HepG2 (cell line): ENCODE data around the gene HSPB2. TPM values are rescaled to one million over a fixed set of nuclear protein-coding genes. Genes with fewer than 3 reads are reported as not detected.

Source experiments
- EHMT2 ChIP-seq: fragments of 200-600 bp; sonication (generic); IDR thresholded peaks from 2 replicates; pipeline ENCODE4 v1.7.0; 2017; ENCODE audit warnings: antibody characterized with exemption, low read depth, low read length, borderline replicate concordance
- FOSL2 ChIP-seq: sonication (generic); formaldehyde crosslinking; IDR thresholded peaks from 2 replicates; pipeline ENCODE4 v1.4.0; 2020; ENCODE audit warnings: missing genetic modification reagents
- FOXA1 ChIP-seq, 2 experiments: fragments of 450-650 bp in 1 of 2; sonication (generic) in 1 of 2; formaldehyde crosslinking in 1 of 2; IDR thresholded peaks; 2 replicates each; pipeline versions ENCODE4 v1.4.0 to v1.6.1; 2016 to 2020; ENCODE audit warnings: missing genetic modification reagents in 1 of 2
- FOXJ3 ChIP-seq: sonication (generic); formaldehyde crosslinking; IDR thresholded peaks from 2 replicates; pipeline ENCODE4 v1.4.0; 2020; ENCODE audit warnings: missing genetic modification reagents, mild to moderate bottlenecking, borderline replicate concordance
- JUND ChIP-seq: sonication (generic); formaldehyde crosslinking; IDR thresholded peaks from 2 replicates; pipeline ENCODE4 v1.8.0; 2022; ENCODE audit warnings: mild to moderate bottlenecking, missing genetic modification reagents
- MED1 ChIP-seq: sonication (generic); formaldehyde crosslinking; IDR thresholded peaks from 2 replicates; pipeline ENCODE4 v1.4.0; 2020; ENCODE audit warnings: missing genetic modification reagents
- NCOR1 ChIP-seq: fragments of 200-600 bp; sonication (generic); IDR thresholded peaks from 2 replicates; pipeline ENCODE4 v1.7.0; 2017; ENCODE audit warnings: antibody characterized with exemption, low read length, borderline replicate concordance
- NFE2L2 ChIP-seq: fragments of 150-350 bp; IDR thresholded peaks from 2 replicates; pipeline ENCODE4 v1.6.1; 2014; ENCODE audit warnings: low read length
- NR2F1 ChIP-seq, 2 experiments: fragments of 450-650 bp in 1 of 2; formaldehyde crosslinking in 1 of 2; IDR thresholded peaks; 2 replicates each; pipeline versions ENCODE4 v1.5.0 to v1.6.1; 2016 to 2020; ENCODE audit warnings: mild to moderate bottlenecking in 1 of 2, missing compliant biosample characterization in 1 of 2, missing genetic modification reagents in 1 of 2, moderate library complexity in 1 of 2
- NR3C1 ChIP-seq: sonication (generic); formaldehyde crosslinking; IDR thresholded peaks from 2 replicates; pipeline ENCODE4 v1.4.0; 2020; ENCODE audit warnings: missing genetic modification reagents
- POLR2G ChIP-seq: fragments of 200-400 bp; formaldehyde crosslinking; IDR thresholded peaks from 2 replicates; pipeline ENCODE4 v1.6.1; 2018; ENCODE audit warnings: mild to moderate bottlenecking, low read depth, low read length, moderate library complexity
- SCMH1 ChIP-seq: sonication (generic); formaldehyde crosslinking; IDR thresholded peaks from 2 replicates; pipeline ENCODE4 v1.9.0; 2021; ENCODE audit warnings: missing genetic modification reagents, mild to moderate bottlenecking, borderline replicate concordance
- SMYD3 ChIP-seq: sonication (generic); formaldehyde crosslinking; IDR thresholded peaks from 2 replicates; pipeline ENCODE4 v1.8.1; 2023; ENCODE audit warnings: mild to moderate bottlenecking, missing genetic modification reagents
- TARDBP ChIP-seq: sonication (generic); formaldehyde crosslinking; IDR thresholded peaks from 2 replicates; pipeline ENCODE4 v1.8.0; 2022; ENCODE audit warnings: mild to moderate bottlenecking, missing genetic modification reagents
- ZNF766 ChIP-seq: sonication (generic); formaldehyde crosslinking; IDR thresholded peaks from 2 replicates; pipeline ENCODE4 v1.5.0; 2020; ENCODE audit warnings: missing genetic modification reagents, borderline replicate concordance
- polyA plus RNA-seq, 8 experiments: library from polyadenylated mRNA; depleted of rRNA in 3 of 8; stranded (reverse) in 7 of 8; unstranded in 1 of 8; fragments of >200 nt; fragmentation: Illumina TruSeq in 4 of 8; extraction: Trizol in 4 of 8; gene quantifications; 2 replicates each; pipeline versions ENCODE4 v1.2.1 to v1.2.3, GENCODE V29; 2011 to 2016; ENCODE audit warnings: low read depth in 4 of 8, missing spikeins in 1 of 8, mixed read lengths in 1 of 8; ENCODE audit not compliant: insufficient read depth in 1 of 8
- total RNA-seq, 5 experiments: library from RNA; depleted of rRNA; stranded (reverse); fragments of >200 nt; fragmentation: Illumina TruSeq; extraction: Trizol; gene quantifications; 2 replicates each; pipeline ENCODE4 v1.2.3, GENCODE V29; 2016; ENCODE audit warnings: low read depth in 1 of 5
- TF ChIP-seq, protein P1 (sequence below): sonication (generic); formaldehyde crosslinking; conservative IDR thresholded peaks from 2 replicates; pipeline ENCODE4 v1.4.0; 2020; ENCODE audit warnings: mild to moderate bottlenecking, missing genetic modification reagents, moderate library complexity
- TF ChIP-seq, protein P2 (sequence below): sonication (generic); formaldehyde crosslinking; IDR thresholded peaks from 2 replicates; pipeline ENCODE4 v1.4.0; 2020; ENCODE audit warnings: mild to moderate bottlenecking, missing genetic modification reagents
- TF ChIP-seq, protein P3 (sequence below): sonication (generic); formaldehyde crosslinking; IDR thresholded peaks from 2 replicates; pipeline ENCODE4 v1.5.0; 2020; ENCODE audit warnings: mild to moderate bottlenecking, missing genetic modification reagents
- TF ChIP-seq, protein P4 (sequence below): sonication (generic); formaldehyde crosslinking; IDR thresholded peaks from 2 replicates; pipeline ENCODE4 v1.4.0; 2020; ENCODE audit warnings: missing genetic modification reagents
- TF ChIP-seq, protein P5 (sequence below): IDR thresholded peaks from 2 replicates; pipeline ENCODE4 v1.6.1; 2012; ENCODE audit warnings: inconsistent platforms

The HSPB2 gene
- total and polyA plus RNA-seq, 2 of the 13 experiments (the other 11 are each of a cell fraction or from before 2014, with no cell fraction given) = 0.04 TPM; not detected in 1

DNA sequence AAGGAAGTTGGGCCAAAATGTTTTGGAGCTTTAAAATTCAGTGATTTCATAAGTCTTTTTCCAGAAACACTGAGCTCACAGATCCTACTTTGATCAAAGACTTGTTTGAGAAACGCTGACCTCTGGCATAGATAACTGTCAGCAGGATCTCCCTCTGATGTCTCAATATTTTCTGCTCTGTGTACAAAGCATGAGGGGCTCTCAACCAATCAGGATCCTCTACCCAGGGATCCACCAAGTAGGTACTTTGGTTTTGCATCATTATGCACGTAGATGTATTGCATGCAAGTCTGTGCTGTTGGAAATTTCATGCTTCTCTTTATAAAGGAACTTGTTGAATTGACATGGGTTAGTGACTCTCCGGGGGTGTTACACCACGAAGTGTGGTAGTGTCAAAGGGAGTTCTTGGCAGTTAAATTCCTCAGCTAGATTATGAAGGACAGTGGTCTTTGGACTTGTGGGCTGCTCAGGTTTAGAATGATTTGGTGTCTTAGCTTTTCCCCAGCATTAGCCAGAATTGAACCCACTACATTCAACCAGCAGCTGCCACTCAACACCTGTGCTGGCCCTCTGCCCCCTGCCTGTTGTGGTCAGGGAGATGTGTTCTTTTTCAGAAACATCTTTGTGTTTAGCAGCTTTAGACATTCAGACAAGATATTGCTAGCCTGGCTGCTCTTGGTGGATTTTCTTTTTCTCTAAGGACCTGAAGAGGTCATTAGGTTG lies 22.9 kb downstream of the HSPB2 start (continued):
- TF ChIP-seq, protein P1, sequence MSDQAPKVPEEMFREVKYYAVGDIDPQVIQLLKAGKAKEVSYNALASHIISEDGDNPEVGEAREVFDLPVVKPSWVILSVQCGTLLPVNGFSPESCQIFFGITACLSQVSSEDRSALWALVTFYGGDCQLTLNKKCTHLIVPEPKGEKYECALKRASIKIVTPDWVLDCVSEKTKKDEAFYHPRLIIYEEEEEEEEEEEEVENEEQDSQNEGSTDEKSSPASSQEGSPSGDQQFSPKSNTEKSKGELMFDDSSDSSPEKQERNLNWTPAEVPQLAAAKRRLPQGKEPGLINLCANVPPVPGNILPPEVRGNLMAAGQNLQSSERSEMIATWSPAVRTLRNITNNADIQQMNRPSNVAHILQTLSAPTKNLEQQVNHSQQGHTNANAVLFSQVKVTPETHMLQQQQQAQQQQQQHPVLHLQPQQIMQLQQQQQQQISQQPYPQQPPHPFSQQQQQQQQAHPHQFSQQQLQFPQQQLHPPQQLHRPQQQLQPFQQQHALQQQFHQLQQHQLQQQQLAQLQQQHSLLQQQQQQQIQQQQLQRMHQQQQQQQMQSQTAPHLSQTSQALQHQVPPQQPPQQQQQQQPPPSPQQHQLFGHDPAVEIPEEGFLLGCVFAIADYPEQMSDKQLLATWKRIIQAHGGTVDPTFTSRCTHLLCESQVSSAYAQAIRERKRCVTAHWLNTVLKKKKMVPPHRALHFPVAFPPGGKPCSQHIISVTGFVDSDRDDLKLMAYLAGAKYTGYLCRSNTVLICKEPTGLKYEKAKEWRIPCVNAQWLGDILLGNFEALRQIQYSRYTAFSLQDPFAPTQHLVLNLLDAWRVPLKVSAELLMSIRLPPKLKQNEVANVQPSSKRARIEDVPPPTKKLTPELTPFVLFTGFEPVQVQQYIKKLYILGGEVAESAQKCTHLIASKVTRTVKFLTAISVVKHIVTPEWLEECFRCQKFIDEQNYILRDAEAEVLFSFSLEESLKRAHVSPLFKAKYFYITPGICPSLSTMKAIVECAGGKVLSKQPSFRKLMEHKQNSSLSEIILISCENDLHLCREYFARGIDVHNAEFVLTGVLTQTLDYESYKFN (CRISPR knock-in tag) = peak; percentile 79
- no peak for TF ChIP-seq TARDBP (CRISPR knock-in tag)
- TF ChIP-seq SCMH1 (CRISPR knock-in tag) = no peak
- peak; percentile 61; the same call in 1 of the 2 replicates for TF ChIP-seq FOXJ3
- peak; percentile 48; the same call in 1 of the 2 replicates for TF ChIP-seq POLR2G
- no peak for TF ChIP-seq ZNF766
- TF ChIP-seq SMYD3 (CRISPR knock-in tag) = no peak
- 0 out of 2 replicates have a peak, but pooled peaks have one; percentile 53 for TF ChIP-seq NCOR1
- peak in 1 of 2 experiments; percentile 24; a peak in 1 of 4 replicates for TF ChIP-seq NR2F1 (CRISPR knock-in tag; IDR thresholded peaks at IDR 0.05)
- TF ChIP-seq EHMT2 = no peak
- TF ChIP-seq, protein P2, sequence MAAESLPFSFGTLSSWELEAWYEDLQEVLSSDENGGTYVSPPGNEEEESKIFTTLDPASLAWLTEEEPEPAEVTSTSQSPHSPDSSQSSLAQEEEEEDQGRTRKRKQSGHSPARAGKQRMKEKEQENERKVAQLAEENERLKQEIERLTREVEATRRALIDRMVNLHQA (CRISPR knock-in tag) = no peak
- TF ChIP-seq, protein P3, sequence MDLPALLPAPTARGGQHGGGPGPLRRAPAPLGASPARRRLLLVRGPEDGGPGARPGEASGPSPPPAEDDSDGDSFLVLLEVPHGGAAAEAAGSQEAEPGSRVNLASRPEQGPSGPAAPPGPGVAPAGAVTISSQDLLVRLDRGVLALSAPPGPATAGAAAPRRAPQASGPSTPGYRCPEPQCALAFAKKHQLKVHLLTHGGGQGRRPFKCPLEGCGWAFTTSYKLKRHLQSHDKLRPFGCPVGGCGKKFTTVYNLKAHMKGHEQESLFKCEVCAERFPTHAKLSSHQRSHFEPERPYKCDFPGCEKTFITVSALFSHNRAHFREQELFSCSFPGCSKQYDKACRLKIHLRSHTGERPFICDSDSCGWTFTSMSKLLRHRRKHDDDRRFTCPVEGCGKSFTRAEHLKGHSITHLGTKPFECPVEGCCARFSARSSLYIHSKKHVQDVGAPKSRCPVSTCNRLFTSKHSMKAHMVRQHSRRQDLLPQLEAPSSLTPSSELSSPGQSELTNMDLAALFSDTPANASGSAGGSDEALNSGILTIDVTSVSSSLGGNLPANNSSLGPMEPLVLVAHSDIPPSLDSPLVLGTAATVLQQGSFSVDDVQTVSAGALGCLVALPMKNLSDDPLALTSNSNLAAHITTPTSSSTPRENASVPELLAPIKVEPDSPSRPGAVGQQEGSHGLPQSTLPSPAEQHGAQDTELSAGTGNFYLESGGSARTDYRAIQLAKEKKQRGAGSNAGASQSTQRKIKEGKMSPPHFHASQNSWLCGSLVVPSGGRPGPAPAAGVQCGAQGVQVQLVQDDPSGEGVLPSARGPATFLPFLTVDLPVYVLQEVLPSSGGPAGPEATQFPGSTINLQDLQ = no peak
- TF ChIP-seq MED1 (CRISPR knock-in tag) = peak; percentile 70
- TF ChIP-seq, protein P4, sequence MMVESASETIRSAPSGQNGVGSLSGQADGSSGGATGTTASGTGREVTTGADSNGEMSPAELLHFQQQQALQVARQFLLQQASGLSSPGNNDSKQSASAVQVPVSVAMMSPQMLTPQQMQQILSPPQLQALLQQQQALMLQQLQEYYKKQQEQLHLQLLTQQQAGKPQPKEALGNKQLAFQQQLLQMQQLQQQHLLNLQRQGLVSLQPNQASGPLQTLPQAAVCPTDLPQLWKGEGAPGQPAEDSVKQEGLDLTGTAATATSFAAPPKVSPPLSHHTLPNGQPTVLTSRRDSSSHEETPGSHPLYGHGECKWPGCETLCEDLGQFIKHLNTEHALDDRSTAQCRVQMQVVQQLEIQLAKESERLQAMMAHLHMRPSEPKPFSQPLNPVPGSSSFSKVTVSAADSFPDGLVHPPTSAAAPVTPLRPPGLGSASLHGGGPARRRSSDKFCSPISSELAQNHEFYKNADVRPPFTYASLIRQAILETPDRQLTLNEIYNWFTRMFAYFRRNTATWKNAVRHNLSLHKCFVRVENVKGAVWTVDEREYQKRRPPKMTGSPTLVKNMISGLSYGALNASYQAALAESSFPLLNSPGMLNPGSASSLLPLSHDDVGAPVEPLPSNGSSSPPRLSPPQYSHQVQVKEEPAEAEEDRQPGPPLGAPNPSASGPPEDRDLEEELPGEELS (CRISPR knock-in tag) = peak; percentile 35; the same call in 1 of the 2 replicates
- TF ChIP-seq JUND = no peak
- no peak for TF ChIP-seq FOSL2 (CRISPR knock-in tag)
- TF ChIP-seq NFE2L2 = 0 out of 2 replicates have a peak, but pooled peaks have one; percentile 2
- TF ChIP-seq FOXA1 (IDR thresholded peaks at IDR 0.05) = no peak
- peak; percentile 80 for TF ChIP-seq FOXA1 (CRISPR knock-in tag; IDR thresholded peaks at IDR 0.05)
- no peak for TF ChIP-seq NR3C1 (CRISPR knock-in tag)
- TF ChIP-seq, protein P5, sequence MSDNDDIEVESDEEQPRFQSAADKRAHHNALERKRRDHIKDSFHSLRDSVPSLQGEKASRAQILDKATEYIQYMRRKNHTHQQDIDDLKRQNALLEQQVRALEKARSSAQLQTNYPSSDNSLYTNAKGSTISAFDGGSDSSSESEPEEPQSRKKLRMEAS = peak; percentile 48
